GM19397 (cell line): ENCODE measurements around the gene OTOG.

Experiments used
- ATAC-seq: cut with Tn5 transposase; IDR thresholded peaks from one replicate; pipeline ENCODE4 v1.9.1; 2021; ENCODE audit warnings: mild to moderate bottlenecking, moderate library complexity; ENCODE audit not compliant: unreplicated experiment

The OTOG gene

GRCh38 chr11:17517186-17517585, 29.9 kb upstream of the OTOG start:
- no peak for ATAC-seq

- ATAC-seq, result no peak
These were observed 28.7 kb upstream of the OTOG start for GRCh38 chr11:17518366-17518765.

GRCh38 chr11:17519061-17519885, 27.8 kb upstream of the OTOG start:
- ATAC-seq, result no peak

DNA sequence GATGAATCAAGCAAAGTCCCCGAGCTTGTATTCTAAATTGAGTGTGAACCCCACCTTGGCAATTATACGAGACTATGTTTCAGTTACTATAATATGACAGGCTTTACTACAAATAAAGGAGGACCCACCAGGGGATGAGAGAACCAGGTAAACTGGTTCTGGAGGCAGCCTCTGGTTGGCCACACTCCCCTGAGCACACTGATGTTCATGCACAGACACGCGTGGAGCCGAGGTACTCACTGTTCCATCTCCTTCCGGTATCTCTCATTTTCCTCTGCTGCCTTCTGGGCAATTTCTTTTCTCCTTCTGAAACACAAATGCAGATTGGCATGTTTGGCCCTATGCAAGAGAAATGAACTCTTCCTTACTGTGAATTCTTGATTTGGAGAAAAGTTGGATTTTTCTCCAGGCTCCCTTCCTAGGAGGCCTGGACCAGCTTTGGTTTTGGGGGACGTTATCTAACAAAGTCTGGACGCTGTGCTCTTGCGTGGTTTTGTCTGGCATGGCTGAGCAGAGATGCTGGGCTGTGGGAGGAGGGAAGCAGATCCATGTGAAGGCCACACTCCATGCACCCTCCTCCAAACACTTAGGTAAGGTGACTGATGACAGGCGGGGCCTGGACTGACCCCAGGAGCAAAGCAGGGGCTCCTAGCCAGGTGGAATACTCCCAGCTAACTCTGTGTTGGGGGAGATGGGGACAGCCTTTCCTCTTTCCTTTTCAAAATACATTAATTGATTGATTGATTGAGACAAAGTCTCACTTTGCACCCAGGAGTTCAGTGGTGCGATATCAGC, 25.8 kb upstream of the OTOG start:
- no peak for ATAC-seq

DNA sequence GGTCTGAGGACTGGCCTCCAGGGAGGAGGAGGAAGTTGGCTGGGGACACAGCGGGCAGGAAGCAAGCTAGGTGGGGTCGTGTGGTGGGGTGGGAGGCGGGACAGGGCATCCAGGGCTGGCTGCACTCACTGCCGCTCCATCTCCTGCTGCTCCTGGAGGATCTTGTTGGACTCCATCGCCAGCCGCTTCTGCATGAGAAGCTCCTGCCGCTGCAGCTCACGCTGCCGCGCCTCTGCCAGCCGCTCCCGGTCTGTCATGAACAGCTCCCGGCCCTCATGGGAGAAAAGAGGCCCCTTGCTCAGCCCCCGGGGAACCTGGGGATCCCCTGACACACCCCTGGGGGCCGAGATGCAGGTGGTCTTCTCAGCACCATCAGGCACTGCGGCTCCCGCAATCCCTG, 24.4 kb upstream of the OTOG start:
- no peak for ATAC-seq

- ATAC-seq, result no peak
These were observed 22.8 kb upstream of the OTOG start for GRCh38 chr11:17524221-17524620.

GRCh38 chr11:17525570-17525969, 21.5 kb upstream of the OTOG start:
- no peak for ATAC-seq

DNA sequence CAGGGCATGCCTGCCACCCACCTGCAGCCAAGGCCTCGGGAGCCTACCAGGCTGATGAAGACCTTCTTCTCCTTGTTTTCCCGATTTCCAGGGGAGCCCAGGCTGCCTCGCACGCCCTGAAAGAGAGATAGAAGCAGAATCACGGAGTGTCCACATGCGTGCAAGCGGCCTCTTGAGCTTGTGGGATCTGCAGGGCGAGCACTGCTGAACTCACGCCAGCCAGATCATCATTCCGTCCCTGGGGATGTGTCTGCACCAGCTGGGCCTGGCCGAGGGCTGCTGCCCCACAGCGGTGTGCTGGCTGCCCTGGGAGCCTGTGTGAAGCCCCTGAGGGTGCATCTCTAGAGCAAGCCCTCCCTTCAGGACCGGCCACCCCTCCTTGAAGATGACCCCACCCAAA, 20.7 kb upstream of the OTOG start:
- ATAC-seq, result no peak

GRCh38 chr11:17526931-17527627, 20.0 kb upstream of the OTOG start:
- no peak for ATAC-seq

DNA sequence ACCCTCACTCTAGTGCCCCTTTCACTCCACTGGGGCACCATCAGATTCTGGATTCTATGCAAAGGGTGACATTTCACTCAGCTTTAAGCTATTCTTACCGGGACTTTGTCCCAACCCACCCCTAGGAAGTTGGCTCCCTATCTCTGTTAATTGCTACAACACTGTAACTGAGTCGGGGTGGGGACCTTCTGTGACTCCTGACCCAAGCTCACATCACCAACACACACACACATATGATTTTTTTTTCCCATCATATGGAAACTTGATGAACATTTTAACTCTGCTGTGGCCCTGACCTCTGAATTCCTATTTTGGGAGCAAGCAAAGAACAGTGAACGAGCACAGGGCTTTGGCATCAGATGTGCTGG, 19.4 kb upstream of the OTOG start:
- no peak for ATAC-seq

GRCh38 chr11:17528181-17528691, 18.8 kb upstream of the OTOG start:
- ATAC-seq, result no peak

DNA sequence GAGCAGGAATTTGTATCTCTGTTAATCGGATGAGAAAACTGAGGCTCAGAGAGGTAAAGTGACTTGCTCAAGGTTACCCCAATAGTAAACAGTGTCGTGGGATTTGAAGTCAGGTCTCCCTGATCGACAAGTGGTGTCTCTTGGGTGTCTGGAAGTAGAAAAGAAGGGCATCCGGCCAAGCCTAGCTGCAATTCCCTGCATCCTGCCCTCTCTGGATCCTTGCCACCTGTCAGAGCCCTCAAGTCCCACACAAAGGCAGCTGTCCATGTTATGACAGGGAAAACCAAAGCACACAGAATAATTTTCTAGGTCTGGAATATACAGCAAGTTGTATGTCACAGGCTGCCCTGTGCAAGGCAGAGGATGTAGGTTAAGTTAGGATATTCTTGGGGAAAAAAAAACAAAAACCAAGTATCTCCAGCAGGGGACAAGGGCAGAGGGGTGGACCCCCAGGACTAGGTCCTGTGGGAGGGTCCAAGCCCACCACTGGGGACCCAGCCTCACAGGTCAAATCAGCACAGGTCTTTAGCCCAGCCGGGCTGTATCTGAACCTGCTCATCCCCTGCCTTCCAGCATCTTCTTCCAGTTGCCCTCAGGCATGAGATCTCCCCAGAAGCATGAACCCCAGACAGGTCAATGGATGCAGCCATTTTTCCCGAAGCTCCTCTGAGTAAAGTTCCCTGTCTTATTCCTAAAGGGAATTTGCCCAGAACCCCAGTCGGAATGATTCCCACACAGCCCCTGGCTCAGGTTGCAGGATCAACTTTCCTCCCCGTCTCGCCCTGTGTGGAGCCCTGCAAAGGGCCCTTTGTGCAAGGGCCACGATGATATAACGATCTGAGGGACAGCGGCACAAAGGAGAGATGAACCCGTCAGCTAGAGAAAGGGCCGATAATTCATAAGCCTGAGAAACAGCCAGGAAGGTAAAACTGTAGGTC, 17.9 kb upstream of the OTOG start:
- ATAC-seq, result no peak

DNA sequence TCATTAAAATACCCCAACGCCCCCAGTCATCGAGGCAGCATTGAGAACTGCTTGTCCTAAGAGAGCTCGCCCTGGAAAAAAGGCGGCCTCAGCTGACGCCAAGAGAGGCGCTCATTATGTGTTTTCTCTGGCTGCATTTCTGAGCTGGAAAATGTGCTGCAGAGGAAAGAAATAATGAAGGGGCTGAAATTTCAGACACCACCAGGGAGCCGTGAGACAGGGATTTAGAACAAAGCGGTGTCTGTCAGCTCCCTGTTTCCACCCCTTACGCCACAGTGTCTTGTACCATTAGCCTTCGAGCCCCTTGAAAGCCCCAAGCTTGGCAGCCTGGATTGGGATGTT, 17.2 kb upstream of the OTOG start:
- ATAC-seq, result no peak

DNA sequence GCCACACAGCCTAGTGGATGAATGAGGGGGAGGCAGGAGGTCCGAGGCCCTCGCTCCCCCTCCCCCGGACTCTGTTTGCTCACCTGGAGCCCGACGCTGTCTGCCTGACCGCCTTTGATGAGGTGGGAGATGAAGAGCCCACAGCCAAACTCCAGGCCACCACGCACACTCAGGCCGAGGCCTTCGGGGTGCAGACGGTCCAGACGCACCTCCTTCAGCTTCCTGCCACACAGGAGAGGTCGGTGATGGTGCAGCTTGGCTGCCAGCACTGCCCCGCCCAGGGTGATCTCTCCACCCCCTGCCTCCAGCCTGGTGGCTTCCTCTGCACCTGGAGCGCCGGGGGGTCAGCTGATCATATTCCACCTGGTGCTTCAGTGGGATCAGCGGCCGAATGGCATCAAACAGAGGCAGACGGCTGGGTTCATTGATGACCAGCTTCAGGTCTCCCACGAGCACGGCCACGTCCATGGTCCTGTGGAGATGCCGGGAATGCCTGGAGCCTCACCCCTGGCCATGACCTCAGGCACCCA, 15.9 kb upstream of the OTOG start:
- ATAC-seq, result no peak

DNA sequence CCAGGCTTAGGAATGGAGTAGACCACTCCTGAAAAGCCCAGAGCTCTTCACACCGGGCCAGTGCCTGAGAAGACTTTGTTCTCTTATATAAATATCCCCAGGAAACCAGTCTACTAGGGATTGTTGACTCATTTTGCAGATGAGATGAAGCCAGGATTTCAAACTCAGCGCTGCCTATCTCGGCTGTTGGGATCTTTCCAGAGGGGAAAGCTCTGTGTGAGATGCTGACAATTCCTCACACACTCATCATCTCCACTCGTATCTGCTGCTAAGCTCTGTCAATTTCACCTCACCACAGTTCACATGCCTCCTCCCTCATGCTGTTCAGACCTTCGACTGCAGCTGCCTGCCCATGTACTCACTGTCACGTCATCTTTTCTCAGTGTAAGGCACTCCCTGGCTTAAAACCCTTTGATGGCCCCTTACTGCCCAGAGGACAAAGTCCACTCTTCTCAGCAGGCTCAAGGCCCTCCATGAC, 15.4 kb upstream of the OTOG start:
- no peak for ATAC-seq

DNA sequence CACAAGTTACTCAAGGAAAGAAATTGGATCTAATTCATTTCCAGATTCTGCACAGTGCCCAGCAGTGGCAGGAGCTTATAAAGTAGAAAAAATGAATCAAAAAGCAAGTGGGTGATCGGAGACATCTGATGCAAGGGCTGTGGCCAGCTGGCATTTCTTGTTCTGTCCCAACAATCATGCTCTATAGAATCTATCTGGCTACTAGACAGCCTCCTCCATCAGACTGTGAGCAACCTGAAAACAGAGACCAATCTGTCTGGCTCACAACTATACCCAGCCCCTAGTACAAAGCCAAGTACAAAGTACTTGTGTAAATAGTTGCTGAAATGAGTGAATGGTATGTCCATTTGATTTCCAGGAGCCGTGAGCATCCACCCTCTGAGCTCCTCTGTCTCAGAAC, 14.3 kb upstream of the OTOG start:
- no peak for ATAC-seq

GRCh38 chr11:17533341-17533740, 13.7 kb upstream of the OTOG start:
- ATAC-seq, result no peak

- no peak for ATAC-seq
These were observed 13.2 kb upstream of the OTOG start for GRCh38 chr11:17533778-17534415.

DNA sequence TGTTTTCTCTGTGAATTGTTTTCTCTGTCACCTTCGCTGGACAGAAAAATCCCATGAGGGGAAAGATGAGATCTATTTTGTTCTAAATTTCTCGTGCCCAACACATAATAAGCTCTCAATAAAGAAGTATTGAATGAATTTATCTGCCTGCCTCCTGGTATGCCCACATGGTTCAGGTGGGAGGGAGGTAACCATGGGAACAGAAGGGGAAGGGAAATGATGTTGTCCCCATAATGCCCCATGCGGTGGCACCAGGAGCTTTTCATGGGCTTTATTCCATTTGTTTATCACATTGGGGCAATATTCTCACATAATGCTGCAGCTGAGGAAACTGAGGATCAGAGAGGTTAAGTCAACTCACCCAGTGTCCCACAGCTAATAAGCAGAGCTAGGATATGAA, 11.6 kb upstream of the OTOG start:
- ATAC-seq, result no peak

DNA sequence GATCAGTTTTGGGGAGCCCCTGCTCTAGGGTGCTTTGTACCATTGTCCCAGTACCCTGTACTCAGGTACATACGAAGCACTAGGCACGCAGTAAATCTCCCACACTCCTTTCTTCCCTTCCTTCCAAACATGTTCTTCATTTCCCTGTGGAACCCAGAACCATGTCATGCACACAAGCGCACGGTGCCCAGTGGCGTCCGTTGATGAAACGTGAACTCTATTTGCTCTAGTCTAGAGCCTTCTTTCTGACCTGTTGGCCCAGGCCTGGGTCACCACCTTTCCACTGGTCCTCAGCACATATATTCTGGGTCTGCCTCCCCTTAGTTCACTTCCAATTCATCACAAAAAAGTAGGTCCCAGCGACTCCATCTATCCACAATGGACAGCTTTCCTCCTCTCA, 9.8 kb upstream of the OTOG start:
- no peak for ATAC-seq
